Stimulated activated CD8-positive, alpha-beta memory T cell treated with anti-CD3 and anti-CD28 coated beads, Interleukin-12 subunit alpha, Interleukin-12 subunit beta, amount 100 ng/mL, for 4 hours (primary cell): Measurements from ENCODE around the gene PRKAG1.

ENCODE experiments used
- DNase-seq: peaks from one replicate; pipeline ENCODE4 v3.0.0-alpha.2; 2020; ENCODE audit warnings: low read depth

PRKAG1 gene

DNA sequence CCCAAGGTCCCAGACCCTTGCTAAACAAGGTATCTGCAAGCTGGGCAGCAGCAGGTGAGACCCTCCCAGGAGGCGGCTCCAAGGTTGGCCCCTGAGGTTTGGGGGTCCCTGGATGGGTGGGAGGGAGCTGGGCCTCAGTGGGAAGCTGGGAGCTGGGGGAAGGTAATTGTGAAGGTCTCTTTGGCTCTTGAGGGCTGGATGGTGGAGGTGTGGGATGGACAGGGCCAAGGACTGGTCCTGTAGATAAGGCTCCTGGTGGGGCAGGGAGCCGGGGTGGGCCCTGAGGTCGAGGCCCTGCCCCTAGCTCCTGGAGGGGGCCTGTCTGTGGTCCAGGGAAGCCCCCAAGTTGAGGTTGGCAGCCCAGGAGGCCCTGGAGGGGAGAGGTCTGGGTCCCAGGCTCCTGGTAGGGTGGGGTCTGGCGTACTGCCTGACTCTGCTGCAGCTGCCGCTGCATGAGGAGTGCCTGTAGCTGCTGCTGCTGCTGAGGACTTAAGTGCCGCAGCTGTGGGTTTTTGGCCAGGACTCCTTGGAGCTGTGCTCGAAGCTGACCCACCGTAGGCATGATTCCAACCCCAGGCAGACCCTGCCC is 13.1 kb upstream of the PRKAG1 start:
- DNase-seq, result no peak

DNA sequence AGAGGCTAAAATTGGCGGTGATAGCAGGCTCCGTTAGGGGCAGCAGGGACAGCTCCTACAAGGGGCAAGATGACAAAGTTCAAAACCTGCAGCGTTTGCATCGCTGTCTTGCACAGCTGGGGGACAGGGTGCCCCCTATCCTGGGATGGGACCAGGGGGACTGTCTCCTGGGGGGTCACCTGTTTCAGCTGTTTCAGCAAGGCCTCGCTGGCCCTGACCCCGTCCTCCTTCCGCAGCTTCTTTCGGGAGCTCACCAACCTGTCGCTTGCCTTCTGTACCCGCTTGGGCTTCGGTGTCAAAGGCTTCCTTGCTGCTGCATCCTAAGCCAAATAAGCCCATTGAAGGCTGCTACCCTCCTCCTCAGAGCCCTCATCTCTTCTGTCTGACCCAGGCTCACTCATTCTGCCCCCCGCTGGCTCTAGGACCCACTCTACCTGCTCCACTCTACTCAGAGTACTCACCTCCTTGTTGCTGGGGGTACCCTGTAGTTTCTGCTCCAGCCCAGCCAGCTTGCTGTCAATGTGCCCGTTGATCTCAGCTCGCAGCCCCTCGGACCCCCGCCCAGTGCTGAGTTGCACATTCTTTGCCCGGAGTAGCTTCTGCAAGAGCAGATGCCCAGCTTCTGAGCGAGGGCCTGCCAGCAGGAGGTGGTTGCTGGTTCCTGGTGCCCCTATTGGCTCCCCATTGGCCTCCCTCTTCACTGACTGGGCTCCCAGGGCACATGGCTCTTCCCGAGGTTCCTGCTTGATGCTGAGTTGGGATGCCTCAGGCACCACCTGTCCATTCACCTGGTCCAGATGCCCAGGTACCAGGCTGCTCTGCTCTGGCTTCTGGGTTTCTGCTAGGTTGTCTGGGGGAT is 12.4 kb upstream of the PRKAG1 start:
- no peak for DNase-seq

DNA sequence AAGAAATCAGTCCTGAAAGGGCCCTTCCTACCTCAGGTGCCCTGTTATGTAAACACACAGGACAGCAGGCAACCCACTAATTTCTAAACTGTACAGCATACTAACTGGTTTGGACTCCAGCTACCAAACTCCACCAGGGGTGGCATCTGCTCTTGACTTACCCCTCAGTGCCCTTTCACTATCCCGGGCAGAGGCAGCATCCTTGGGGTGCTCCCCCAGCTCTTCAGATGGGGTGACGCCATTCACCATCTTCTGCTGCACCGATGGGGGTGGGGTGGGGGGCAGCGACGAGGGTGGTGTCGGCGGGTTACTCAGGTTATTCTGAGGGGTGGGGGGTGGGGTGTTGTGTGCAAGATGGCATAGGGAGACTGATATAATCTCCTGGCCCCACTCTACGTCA is 11.5 kb upstream of the PRKAG1 start:
- no peak for DNase-seq

DNA sequence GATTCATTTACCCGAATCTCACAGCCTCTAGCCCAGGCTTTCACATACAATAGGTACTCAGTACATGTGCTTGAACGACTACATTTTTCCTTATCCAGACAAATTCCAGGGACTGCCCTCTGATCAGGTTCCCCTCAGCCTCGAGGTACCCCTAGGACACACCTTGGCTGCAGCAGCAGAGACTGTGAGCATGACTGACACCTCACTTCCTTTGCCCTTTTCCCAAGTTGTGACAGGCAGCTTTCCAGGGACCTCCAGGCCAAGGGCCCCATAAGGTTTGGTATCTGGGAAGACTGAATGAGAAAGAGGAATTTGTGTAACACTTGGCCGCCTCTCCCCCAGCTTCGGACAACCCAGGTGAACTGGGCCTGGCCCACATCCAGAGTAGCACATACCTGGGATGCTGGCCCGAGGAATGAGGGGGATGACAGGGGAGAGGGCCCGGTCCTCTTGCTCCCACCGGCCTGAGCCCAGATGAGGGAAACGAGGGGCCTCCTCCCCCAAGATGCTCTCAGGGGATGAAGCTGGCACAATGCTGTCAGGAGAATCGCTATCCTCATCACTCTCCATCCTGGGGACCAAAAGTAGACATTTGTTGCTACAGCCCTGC is 10.2 kb upstream of the PRKAG1 start:
- DNase-seq, result no peak

DNA sequence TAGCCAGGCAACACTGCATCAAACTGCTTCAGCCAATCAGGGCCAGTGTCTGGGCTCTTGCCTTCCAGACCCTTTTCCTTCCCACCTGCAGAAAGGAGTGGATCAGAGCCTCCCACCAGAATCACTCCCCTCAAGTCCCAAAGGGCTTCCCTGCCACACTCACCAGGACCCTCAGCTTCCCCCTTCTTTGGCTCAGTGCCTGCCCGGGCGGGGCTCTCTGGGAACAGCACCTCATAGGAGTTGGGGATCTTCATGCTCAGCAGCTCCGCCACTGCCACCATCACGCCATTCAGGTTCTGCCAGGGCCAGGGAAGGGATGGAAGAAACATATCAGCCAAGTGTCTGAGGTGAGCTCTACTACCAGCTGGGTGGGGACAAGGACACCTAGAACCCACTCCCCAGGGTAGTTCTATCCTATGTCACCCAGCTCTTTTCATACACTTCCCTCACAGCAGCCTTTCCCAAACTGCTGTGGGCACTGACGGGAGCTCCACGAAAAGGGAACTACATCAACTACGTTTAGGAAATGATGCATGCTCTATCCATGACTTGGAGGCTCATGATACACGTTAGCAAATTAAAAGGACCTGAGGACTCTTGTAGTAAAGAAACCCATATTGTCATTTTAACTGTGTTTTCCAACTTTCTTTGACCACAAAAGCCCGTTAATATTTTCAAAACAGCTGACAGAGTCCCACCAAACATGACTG is 9.4 kb upstream of the PRKAG1 start:
- no peak for DNase-seq

DNA sequence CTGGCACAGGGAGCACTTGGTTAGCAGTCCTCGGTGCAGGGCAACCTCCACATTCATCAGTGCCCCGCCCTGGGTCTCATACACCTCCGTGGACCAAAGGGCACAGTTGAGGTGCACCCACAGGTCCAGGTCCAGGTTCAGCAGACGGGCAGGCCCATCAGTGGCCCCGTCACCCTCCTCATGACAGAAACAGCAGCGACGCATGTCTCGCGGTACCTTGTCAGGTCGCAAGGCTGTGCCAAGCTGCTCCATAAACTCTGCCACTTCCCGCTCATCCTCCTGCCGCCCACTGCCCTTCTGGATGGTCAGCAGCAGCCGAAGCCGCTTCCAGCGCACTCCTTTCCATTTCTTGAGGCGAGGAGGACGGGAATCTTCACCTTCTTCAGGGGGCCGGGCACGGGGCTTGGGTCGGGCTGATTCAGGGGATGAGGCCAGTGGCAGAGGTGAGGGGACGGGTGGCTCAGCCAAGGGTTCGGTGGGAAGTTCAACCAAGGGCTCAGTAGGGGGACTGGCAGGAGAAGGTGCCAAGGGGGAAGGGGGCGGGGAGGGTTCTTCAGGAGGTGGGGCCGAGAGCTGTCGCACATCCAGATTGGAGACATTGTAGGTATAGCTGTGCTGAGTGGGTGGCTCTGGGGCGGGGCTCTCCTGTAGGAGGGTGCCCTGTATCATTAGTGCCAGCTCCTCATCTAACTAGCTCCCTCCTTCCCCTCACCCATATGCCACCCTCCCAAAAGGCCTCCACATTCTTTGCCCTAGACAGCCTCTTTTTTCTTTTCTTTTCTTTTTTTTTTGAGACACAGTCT is 8.3 kb upstream of the PRKAG1 start:
- DNase-seq, result no peak

DNA sequence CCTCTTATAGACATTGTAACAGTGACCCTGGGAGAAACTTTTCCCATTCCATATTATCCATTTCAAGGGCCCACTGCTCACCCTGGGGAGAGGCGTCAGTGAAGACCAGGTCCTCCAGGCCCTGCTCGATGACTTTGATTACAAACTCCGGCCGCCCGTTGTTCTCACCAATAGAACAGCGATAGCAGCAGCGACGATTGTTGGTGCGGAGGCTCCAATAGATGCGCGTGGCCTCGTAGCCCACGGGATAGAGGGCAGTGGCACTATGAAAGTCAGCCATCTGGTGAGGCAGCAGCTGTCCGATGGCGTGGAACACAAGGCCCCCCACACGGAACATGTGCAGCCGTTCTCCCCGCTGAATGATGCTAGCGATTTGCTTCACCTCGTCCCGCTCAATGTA is 7.5 kb upstream of the PRKAG1 start:
- no peak for DNase-seq

DNA sequence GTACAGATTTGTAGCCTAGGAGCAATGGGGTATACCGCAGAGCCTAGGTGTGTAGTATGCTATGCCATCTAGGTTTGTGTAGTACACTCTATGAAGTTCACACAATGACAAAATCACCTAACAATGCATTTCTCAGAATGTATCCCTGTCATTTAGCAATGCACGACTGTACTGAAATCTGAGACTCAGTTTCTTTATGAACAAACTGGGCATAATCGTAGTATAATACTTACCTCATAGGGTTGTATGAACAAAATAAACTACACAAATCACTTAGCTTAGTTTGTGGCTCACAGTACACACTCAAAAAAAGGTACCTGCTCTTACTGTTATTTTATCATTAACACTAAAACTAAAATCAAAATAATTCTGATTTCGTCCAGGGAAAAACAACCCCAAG is 6.9 kb upstream of the PRKAG1 start:
- DNase-seq, result no peak

DNA sequence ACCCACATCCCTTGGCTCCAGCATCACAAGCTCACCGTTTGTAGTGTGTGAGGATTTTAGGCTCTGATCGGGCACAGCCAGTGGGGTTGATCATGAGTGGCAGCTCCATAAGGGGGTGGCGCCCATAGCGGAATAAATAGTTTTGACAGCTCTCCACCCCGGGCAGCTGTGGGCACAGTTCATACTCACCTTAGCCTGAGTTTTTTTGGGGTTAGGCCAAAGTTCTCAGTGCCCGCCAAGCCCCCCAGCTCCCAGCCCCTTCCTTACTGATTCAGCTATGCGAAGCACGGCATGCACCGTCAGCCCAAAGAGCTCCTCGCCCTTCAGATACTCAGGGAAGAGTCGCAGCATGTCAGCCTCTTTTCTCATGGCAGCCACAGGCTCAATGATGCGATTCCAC is 6.0 kb upstream of the PRKAG1 start:
- no peak for DNase-seq

DNA sequence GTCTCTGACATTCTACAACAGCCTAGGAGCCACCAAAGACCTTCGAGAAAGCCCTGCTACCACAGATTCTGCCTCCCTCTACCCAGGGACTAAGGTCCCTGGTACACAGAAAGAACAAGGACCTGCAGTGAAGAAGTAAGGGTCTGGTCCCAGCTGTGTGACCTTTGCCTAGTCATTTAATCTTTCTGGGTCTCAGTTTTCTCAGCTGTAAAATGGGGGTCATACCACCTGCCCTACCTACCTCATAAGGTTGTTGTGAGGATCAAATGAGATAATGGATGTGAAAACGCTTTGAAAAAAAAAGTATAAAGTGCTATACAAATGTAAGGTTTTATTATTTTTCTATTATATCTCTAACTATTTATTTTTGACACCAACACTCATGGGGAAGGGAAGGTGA is 5.2 kb upstream of the PRKAG1 start:
- no peak for DNase-seq

DNA sequence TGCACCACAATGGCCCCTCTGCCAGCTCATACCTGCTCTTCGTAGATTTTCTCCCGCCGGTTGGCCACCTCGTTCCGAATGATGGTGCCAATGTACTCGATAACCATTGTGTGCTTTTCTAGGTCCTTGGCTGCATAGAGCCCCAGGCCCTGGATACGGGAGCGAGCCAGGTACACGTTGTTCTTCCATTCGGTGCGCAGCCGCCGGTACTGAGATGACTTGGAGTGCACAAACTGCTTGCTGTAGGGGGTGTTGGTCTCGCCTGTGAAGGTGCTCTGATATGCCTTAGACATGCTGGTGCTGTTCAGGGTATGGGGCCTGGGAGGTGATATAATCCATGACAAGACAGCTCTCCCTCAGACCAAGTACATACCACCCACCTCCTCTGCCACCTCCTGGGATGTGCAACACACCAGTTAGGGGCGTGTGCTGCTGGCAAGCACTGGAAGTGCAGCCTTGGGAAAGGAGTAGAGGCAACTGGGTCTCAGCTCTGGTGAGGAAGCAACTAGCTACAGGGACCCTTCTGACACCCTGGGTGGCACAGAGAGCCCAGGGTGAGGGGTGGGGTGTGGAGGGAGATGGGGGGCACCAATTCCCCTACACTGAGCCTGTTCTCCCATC is 4.1 kb upstream of the PRKAG1 start:
- DNase-seq, result no peak

DNA sequence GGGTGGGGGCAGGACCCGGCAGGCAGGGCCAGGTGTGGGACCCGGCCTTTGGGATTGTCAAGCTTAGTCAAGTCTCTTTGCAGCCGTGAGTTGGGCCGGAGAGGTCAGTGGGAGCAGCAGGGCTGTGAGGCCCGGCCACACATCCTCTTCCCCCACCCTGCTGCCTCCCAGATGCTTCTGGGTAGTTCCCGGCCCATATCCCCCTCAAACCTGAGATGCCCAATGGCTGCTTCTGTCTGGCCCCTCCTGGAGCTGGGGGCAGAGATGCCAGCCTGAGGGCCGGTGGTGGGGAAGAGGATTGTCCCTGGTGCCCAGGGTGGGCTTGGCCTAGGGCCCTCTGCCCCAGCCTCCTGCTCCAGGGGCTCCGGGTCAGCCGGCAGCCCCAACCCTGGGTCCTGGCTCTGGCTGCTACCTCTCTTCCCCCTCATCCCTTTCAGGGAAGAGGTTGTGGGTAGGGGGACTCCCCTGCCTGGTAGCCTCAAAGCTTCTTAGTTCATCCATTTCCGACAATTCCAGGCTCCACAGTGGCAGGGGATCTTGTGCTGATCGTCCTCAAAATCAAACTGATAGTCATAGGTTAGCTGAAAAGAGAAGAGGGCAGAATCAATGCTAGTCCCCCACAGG is 2.8 kb upstream of the PRKAG1 start:
- DNase-seq, result no peak

DNA sequence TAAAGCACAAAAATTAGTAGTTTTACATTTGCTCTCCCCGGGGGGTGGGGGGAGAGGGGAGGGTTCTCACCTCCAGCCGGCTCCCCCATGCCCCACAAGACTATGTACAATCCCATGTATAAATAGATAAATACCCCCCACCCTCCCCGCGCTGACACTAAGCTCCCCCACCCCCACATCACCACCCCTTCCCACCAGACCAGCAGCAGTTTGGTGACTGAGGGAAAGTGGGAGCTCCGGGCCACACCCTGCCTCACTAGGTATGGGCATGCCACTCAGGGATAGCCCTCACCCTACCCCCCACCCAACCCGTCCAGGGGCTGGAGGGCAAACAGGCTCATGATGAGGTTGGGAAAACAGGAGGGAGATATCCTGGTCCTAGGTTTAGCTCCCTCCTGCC is 1.9 kb upstream of the PRKAG1 start:
- no peak for DNase-seq

DNA sequence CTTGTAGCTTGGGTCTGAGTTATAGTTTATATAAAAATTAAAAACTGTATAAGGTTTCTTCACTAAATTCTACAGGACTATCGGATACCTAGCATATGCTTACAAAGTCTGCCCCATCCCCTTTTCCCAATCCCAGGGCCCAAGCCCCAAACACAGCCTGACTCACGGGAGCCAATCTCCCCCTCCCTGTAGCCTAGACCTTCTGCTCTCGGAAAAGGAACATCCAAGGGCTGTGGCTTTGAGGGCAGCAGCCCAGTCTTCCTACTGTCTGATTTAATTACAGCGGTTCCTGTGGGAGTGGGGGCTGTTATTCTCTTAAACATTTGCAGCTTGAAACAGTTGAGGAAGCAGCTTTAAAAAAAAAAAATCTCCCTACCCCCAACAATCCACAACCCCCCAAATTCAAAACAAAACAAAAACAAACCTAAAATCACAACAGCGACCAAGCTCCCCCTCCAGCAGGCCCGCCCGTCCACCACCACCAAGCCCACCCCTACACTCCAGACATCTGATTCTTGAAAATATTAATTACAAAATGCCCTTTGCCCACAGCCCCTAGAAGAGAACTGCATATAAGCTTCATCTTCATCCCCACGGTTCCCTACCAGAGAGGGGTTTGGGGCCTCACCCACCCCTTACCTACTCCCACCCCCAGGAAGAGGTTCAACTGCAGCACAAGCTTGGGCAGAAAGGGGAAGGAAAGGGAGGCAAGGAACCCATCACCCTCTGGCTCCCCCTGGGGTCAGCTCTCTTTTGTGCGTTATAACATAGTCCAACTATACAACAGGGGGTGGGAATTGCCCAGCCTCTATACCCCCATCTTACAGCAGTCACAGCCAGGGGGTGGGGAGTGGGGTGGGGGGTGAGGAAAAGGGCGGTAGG is 1.1 kb upstream of the PRKAG1 start:
- DNase-seq, result no peak

DNA sequence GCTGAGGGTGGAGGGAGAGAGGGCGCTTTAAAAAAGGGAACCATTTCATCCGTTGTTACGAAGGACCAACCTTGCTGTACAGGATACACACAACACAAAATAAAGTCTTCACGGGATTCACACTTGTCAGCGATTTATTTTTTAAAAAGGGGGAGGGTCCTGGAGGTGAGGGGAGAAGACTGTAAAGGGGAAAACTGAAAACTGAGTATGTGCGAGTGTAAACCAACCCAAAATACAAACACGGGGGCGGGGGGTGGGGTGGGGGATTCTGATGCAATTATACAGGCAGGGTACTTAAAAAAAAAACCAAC is 499 bp upstream of the PRKAG1 start:
- DNase-seq, result no peak

DNA sequence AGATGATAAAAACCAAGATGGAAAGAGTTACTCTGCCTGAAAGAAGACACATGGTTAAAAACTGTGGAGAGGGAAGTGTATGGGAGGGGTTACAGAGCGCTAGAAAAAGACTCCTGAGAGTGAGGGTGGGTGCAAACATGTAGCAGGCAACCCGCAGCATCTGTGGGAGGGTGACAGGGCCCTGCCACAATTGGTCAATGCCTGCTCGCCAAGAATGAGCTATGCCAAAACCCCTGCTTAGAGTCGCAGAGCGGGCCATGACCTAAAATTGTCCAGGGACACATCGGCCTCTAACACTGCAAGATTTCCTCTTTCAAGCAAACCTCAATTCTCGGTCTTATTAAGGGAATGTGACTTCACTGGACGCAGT is 700 bp downstream of the PRKAG1 start:
- no peak for DNase-seq

DNA sequence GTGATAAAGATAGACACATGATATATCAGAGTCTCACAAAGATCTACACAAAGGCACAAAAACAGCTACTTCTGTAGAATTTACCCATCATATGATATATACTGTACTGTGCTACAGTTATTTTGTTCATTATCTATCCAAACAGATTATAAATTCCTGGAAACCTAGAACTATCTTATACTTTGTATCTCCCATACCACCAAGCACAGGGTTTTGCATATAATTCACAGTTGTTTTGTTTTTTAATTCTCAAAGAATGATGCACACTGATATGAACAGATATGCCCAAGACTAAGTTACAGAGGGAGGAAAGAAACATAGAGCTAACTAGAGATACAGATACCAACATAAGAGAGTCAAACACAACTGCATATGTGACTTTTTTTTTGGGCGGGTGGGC is 3.4 kb downstream of the PRKAG1 start:
- DNase-seq, result no peak

DNA sequence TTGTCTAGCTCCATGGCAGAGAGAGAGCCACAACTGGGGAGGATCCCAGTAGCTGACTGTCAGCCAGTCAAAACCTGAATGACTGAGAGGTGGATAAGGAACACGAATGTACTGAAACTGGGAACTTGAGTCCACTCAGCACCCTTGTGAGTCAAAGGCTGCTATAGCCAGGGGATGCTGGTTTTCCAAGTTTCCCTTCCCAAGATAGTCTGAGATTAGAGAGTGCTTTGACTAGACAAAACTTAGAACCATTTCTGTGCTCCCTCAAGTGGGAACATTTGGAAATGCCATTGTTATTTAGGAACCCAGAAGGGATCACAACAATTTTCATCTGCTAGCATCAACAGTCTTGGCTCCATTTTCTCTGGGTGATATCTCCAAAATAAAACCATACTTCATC is 4.0 kb downstream of the PRKAG1 start:
- no peak for DNase-seq

DNA sequence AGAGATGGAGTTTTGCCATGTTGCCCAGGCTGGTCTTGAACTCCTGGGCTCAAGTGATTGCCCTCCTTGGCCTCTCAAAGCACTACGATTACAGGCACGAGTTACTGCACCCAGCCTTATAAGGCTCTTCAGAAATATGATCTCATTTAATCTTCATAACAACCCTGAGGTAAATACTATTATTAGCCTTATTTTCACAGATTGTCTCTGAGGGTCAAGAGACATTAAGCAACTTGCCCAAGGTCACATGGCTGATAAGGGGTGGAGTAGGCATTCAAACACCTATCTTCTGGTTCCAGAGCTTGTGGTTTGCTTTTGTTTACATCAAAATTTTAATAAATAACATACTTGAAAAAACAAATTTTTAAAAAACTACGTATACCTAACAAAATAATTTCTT is 5.1 kb downstream of the PRKAG1 start:
- DNase-seq, result no peak

DNA sequence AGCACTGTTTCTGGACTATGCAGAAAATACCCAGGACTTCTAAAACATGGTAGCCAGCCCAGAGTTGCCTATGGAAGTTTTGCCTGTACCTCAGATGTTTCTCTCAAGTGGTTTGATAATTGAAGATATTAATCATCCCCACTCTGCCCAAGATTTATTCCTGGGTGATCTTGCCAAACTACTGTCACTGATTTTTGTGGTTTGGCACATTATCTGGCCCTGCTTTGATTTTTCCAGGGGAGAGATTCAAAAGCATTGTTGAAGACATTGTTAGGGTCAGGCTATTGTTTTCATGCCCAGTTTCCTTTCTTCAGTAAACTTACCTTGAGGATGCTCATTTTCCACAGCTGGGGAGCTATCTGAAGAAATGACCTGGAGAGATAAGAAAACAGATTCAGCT is 5.8 kb downstream of the PRKAG1 start:
- DNase-seq, result no peak
